Measurements from ENCODE around the gene SCARB1.

The SCARB1 gene

DNA sequence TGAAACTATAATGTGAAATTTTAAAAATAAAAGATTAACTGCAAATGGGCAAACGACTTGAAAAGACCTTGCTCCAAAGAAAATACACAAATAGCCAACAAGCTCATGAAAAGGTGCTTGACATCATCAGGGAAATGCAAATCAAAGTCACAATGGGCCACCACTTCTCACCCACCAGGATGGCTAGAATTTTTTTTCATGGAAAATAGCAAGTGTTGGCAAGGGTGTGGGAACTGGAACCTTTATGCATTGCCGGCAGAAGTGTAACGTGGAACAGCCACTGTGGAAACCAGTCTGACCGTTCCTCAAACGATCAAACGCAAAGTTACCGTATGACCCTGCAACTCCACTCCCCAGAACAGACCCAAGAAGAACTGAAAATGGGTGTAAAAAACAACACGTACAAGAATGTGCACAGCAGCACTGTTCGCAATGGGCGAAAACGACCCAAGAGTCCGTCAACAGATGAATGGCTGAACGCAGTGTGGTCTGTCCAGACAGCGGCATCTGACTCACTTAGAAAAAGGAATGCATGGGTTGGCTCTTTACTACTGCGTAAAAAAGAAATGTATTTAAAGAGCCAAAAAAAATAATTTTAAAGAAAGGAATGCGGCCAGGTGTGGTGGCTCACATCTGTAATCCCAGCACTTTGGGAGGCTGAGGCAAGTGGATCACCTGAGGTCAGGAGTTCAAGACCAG is 40.2 kb downstream of the SCARB1 start:
- DNase-seq (ENCODE audit: low read depth in 2 of 2) = no peak

DNA sequence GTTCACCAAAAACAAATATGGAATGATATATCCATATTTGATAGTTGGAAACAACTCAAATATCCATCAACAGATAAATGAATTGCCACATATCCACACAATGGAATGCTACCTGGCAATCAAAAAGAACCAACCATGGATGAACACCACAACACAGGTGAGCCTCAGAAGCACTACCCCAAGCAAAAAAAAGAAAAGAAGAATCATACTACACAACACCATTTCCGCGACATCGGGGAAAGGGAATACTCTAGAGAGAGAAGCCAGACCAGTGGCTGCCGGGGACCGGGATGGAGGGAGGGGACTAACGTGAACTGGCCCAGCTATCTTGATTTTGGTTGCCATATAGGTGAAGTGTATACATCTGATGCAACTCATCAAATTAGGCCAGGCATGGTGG is 41.4 kb downstream of the SCARB1 start:
- DNase-seq (ENCODE audit: low read depth in 2 of 2) = no peak

DNA sequence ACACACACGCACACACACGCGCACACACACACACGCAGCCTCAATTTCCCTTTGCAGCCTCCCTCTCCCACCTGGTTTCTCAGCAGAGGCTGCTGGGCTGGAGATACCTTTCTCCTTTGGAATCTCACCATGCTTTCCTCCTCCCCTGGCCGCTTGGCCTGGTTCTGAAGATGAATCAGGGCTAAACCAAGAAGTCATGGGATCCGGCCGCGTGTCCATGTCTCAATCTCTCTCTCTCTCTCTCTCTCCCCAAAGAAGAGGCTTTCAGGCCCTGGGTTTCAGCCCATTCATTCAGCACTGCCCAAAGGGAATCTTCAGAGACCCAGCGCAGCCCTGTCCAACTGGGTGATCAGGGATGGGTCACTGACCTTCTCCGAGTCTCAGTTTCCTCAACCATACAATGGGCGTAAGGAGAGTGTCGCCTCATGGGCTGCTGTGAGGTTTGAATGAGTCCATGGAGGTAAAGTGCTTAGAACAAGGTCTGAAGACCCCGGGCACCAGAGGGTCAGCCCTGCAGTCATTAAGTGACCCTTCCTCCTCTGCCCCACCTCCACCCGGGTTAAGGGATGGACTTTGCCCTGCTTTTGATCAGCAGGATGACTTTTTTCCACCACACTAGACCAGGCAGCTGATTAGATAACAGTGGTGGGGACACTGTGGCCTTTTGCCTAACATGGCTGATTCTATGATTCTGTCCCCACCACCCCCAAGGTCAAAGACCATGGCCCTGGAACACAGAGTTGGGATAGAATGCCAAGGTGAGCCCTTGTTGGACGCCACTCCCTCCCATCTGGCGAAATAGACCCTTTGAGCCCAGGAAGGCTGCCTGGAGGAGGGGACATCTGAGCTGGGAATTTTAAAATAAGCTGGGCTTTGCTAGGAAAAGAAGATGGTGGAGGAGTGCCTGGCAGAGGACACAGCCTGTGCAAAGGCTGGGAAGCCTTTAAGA is 42.1 kb downstream of the SCARB1 start:
- no peak for DNase-seq (ENCODE audit: low read depth in 2 of 2)

DNA sequence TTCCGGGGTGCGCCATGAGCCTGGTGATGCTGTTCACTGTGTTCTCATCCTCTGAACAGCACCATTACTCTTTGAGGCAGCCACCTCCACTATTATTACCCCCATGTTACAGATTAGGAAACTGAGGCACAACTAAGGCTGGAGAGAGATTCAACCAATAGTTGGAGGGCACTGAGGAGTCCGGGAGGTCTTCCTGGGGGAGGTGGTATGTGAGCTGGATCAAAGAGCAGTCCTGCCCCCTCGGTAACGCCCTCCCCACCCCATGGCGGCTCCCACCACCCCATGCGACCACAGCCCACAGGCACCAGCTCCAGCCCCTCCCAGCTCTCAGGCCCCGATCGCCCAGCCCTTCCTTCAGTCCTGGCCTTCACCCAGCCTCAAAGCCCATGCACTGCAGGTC is 43.5 kb downstream of the SCARB1 start:
- DNase-seq (ENCODE audit: low read depth in 2 of 2) = no peak

DNA sequence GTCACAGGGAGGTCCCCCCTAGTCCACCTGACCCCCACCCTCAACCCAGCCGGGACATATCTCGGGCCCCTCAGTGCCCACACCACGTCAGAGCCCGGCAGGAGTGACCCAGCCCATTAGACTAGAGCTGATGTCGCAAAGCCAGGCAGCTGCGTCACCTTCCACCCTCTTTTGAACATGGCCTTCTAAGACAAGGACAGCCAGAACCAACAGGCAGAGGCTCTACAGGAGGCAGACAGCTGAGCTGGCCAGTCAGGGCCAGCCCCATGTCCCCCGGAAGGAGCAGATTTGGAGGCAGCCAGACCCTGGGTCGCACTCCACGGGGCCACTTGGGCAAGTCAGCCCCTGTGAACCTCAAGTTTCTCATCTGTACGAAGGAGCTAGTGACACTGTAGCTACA is 44.1 kb downstream of the SCARB1 start:
- DNase-seq (ENCODE audit: low read depth in 2 of 2) = no peak

DNA sequence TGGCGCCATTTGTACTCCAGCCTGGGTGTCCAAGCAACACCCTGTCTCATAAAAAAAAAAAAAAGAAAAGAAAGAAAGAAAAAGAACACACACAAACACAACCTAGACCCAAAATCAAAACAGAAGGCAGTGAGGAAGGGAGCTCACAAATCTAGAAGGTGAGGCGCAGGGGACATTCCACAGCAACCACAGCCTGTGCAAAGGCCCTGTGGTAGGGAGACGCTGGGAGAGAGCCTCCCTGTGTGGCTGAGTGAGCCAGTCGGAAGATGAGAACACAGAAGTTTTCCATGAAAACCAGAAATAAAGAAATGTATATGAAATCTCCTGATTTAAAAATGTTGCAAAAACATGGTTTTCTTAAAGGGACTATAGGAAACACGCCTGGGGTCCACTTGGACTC is 44.6 kb downstream of the SCARB1 start:
- no peak for DNase-seq (ENCODE audit: low read depth in 2 of 2)

DNA sequence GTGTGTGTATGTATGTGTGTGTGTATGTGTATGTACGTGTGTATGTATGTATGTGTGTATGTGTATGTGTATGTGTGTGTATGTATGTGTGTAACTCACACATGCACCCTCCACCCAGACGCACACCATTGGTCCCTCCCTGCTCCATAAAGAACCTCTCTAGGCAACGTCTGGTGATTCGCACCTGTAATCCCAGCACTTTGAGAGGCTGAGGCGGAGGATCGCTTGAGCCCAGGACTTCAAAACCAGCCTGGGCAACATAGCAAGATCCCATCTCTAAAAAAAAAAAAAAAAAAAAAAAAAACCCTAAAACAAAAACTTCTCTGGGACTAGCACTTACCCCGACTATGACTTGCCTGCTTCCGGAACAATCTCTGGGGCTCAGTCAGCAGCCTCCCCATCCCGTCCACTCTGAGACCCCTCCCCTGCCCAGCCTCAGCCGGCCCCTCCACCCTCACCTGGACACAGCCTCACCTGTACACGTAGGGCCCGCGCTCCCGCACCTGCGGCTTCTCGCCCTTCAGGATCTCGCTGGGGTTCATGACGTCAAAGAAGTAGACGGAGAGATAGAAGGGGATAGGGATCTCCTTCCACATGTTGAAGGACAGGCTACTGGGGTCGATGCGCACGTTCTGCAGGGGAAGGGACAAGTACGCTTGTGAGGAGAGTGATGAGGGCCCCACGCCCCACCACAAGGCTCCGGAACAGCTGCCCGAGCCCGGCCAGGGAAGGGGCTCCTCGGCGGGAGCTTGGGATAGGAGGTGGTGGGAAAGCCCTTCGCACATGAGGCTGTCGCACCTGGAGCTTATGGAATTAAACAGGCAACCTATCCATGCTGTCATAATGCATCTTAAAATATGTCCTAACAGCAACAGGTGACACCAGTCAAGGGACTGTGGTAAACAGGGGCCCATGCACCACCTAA is 46.3 kb downstream of the SCARB1 start:
- no peak for DNase-seq (ENCODE audit: low read depth in 2 of 2)

DNA sequence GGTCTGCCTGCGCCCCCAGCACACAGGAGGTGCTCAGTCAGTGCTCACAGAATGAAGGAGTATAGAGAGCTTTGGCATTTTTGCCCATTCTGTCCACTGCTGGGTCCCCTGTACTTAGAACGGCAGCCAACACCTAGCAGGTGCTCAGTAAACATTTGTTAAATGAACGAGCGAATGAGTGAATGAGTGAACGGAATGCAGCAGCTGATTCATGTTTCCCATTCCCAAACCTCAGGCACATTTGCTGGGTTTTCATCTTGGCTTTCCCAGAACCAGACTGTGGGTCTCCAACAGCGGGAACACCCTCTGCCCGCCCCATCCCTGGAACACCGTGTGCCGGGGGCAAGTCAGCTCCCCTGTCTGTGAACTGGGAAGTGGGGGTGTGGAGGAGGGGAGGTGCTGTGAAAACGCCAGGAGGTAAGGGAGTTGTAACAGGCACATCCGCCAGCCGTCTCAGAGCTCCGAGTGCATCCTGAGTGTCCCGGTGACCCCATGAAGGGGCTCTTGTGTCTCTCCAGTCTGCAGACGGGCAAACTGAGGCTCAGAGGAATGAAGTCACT is 47.3 kb downstream of the SCARB1 start:
- no peak for DNase-seq (ENCODE audit: low read depth in 2 of 2)

DNA sequence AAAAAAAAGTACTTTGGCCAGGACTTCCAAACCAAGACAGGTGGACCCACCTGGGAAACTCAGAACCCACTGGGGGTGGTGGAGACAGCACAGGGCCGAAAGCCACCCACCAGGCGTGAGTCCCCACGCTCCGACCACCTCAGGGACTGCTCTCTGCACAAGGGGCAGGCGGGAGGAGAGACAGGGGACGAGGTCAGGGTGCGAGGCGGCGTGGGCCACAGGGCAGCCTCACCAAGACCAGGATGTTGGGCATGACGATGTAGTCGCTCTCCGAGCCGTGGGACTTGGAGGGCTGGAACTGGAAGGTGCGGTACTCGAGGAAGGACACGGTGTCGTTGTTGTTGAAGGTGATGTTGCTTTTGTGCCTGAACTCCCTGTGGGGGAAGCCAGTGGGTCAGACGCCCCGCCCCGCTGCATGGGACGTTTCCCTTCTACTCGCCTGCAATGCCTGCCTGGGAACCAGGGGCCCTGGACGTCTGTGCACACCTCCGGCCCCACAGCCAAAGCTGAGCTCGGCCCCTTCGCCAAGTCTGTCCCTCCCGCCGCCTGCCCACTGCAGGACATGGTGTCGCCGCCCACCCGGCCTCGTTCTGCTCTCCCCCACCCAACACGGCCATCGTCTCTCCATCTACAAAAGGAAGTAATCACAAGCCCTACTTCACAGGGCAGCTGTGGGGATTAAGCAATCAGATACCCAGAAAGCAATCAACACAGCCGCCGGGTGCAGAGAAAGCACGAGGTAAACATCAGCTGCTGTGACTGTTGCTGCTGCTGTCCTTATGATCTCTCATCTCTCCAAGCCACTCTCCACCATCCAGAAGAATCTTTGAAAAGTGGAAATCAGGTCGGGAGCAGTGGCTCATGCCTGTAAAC is 48.7 kb downstream of the SCARB1 start:
- no peak for DNase-seq (ENCODE audit: low read depth in 2 of 2)

DNA sequence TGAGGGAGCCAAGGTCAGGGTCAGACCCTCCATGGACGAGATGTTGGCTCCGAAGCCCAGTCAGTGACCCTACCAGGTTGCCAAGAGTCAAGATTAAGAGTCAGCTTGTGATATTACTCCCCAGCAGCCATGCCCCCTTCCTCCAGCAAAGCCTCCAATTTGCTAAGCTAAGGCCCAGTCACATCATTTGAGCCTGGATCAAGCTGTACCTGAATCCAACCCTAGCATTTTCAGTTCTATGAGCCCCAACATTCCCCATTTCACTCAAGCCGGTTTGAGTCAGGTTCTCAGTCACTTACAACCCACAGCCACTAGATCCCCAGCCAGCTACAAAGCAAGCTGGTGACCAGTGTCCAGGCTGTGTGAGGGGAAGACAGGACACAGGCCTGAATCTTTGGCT is 49.9 kb downstream of the SCARB1 start:
- no peak for DNase-seq (ENCODE audit: low read depth in 2 of 2)

DNA sequence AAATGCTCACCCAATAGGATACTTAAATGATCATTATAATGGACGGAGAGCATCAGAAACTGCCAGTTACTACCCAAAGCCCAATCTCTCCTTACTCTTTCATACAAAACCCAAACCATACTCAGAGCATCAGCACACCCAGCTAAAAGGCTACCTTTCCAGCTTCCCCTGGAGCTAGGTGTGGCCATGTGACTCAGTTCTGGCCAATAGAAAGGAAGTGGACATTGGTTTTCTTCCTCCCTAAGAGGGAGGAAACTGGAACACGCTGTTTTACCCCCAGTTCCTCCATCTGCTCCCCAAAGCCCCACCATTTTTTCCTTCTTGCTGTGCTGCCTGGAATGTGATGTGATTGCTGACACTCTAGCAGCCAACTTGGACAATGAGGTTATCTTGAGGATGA is 50.7 kb downstream of the SCARB1 start:
- no peak for DNase-seq (ENCODE audit: low read depth in 2 of 2)

DNA sequence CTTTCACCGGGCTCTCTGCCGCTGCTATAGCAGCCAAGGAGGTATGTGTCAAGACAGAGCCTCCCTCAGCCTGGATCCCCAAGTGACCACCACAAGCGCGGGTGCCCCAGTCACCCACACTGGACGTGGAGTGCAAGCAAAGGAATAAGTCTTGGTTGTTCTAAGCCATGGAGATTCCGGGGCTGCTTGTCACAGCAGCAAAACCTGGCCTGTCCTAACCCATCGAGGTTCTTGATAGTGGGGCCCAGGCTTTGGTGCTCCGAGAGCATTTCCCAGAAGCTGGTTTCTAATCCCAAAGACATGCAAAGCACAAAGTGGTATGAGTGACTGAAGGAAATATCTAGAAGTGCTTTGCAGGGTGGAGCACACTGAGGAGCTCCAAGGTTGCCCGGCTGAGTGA is 51.3 kb downstream of the SCARB1 start:
- no peak for DNase-seq (ENCODE audit: low read depth in 2 of 2)

DNA sequence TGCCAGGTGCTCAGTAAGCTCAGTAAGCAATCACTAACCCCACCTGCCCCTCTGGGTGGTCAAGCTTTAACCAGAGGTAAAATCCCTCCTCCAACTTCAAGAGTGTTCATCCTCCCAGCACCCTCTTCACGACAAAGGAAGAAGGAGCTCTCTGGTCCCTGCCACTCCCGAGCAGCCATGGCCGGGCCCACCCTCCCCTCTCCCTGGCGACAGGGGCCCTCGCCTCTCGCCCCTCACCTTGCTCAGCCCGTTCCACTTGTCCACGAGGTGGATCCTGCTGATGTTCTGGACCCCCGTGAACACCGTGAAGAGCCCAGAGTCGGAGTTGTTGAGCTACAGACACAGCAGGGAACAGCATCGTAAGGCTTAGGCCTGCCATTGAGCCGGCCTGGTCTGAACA is 52.0 kb downstream of the SCARB1 start:
- no peak for DNase-seq (ENCODE audit: low read depth in 2 of 2)

DNA sequence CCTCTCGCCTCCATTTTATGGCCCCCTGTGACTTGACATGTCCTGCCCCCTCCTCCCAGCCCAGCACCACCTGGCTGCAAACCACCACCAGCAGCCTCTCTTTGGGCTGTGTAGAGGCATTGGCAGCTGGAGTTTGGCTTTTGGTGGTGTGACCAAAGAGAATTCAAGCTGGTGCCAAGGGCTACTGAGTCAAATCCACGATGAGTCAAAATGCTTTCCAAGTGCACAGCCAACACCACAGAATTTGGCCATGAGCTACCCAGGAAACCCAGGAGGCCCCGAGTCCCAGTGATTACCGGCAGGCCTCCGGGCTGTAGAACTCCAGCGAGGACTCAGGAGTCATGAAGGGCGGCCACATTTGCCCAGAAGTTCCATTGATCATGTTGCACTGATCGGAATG is 53.8 kb downstream of the SCARB1 start:
- DNase-seq (ENCODE audit: low read depth in 2 of 2) = no peak

DNA sequence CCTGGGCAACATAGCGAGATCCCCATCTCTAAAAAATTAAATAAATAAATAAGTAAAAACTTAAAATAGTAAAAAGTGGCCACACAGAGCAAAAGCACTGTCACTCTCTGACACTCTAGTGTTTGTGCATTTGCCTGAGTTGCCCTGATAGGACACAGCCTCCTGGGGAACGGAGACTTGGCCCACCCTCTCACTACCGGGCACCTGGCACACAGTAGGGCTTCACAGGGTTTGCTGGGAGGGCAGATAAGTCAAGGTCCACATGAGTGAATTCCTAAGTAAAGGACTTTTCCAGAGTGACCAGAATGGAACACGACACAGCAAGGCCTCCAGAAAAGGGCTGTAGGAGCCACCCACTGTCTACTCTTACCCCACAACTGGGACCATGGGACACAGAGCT is 54.3 kb downstream of the SCARB1 start:
- DNase-seq (ENCODE audit: low read depth in 2 of 2) = no peak

DNA sequence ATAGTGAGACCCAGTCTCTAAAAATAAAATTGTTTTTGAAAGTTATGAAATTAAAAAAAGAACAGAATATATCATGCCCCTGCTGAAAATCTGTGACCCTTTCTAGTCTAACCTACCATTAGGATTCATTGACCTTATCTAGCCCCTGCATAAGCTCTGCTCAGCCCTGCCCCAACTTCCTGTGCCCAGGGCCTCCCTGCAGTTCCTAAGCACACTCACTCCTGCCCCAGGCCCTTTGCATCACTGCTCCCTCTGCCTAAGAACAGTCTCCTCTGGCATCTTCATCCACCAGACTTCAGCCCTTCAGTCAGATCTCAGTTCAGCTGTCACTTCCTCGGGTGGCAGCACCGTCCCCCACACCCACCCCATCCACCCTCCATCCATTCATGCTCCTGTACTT is 55.4 kb downstream of the SCARB1 start:
- no peak for DNase-seq (ENCODE audit: low read depth in 2 of 2)

DNA sequence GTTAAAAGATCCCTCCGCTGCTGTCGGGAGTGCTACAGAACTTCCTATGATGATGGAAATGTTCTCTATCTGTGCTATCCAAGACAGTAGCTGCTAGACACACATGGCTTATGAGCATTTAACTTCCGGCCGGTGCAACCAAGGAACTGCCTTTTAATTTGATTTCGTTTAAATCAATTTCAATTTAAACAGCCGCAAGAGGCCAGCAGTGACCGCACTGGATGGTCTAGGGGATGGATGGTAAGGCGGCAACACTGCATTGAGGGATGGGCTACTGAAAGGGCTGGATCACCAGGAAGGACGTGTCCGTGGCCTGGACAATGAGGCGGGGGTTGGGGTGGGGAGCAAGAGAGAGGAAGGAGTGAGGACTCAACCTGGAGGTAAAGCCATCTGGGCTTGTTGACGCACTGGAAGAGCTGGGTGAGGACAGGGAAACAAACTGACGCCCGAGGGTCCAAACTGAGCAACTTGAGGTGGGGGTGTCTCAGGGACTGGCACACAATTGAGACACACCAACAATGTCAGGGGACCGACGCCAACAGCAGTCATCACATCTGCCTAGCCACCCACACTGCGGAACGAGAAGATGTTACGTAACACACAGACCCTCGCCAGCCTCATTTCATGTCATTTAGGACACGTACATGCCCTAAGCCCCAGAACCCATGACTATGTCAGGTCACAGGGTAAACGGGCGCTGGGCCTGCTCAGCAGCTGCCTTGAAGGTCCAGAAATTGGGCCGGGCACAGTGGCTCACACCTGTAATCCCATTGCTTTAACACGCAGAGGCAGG is 57.6 kb downstream of the SCARB1 start:
- no peak for DNase-seq (ENCODE audit: low read depth in 2 of 2)

DNA sequence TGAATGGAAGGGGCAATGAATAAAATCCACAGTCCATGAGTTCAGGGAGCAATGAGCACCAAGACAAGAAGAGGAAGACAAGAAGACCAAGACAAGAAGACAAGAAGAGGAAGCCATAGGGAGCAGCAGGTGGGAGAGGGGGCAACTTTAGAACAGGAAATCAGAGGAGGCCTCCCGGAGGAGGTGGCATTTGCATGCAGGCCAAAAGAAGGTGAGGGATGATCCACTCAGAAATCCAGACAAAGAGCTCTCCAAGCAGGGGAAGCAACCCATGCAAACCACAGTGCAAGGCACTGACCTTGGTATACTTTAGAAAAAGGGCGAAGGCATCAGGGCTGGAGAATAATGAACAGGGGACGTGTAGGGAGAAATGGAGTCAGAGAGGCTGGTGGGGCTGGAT is 58.6 kb downstream of the SCARB1 start:
- no peak for DNase-seq (ENCODE audit: low read depth in 2 of 2)

DNA sequence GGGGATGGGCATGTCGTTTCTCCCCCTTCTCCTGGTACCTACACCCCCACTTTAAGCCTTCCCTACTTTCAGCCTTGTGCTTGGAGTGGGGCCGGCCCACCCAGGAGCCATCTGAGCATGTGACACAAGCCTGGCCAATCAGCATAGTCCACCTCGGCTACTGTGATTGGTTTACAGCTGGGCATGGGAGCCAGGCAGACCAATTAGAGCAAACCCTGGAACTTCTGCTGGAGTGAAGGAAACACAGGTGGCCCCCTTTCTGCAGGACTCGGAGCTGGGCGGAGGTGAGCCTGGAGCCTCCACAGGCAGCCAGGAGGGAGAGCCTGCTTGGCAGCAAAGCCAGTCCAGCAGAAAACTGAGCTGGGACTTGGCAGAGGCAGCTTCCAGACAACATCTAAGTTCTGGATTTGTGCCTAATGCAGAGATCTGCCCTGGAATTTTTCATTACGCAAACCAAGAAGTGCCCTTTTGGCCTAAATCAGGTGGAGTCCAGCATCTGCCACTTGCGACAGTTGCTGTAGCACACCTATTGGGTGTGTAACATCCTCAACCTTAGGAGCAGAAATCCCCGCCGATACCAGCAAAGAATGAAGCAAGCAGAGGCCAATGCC is 59.5 kb downstream of the SCARB1 start:
- no peak for DNase-seq (ENCODE audit: low read depth in 2 of 2)

DNA sequence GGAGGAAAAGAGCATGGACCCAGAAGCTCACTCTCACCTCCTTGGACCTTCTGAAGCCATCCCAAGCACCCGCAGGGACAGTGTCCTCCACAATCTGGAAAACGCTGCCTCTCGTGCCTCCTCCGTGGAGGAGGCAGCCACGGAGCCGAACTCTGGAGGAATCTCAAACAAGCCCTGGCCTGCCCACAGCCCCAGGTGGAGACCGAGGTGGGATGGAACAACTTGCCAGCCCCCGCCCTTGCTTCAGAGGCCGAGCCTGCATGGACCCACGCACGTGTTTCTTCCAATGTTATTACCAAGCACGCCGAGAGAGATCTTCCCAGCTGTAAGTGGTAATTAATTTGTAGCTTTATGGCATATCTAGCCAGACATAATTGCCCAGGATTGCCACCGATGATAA is 61.3 kb downstream of the SCARB1 start:
- no peak for DNase-seq (ENCODE audit: low read depth in 2 of 2)

Measured in stimulated activated CD8-positive, alpha-beta memory T cell treated with anti-CD3 and anti-CD28 coated beads, Interleukin-2, amount 100 ng/mL, for 1 hour (primary cell).